ENCODE measurements around the gene PCDHB9. TPM values are rescaled to one million over a fixed set of nuclear protein-coding genes. Genes with fewer than 3 reads are reported as not detected.
"Not testable (repeated sequence)": the region's sequence is repeated elsewhere in the genome, so short reads cannot be mapped to it uniquely, and the experiment has no call there.

PCDHB9 gene
- total RNA-seq, 4 donors from 2014 or later: 0.38 to 2.2 (median 1.2) TPM

GRCh38 chr5:141155540-141156374, 31.2 kb upstream of the PCDHB9 start:
- DNase-seq (ENCODE audit: low spot score in 2 of 2): no peak
- no peak for TF ChIP-seq POLR2A (IDR thresholded peaks at IDR 0.05)
- no peak for TF ChIP-seq CTCF (IDR thresholded peaks at IDR 0.05)
- 28 to 40% methylated on average over 21 of the region's 21 CpGs for WGBS, 2 donors
- H3K4me3 ChIP-seq (ENCODE audit: low read depth, poor library complexity, severe bottlenecking): no peak overlapping the region
- intact Hi-C loops (cut with DNase I; ENCODE audit: low total_unique reads): no loop called here

DNA sequence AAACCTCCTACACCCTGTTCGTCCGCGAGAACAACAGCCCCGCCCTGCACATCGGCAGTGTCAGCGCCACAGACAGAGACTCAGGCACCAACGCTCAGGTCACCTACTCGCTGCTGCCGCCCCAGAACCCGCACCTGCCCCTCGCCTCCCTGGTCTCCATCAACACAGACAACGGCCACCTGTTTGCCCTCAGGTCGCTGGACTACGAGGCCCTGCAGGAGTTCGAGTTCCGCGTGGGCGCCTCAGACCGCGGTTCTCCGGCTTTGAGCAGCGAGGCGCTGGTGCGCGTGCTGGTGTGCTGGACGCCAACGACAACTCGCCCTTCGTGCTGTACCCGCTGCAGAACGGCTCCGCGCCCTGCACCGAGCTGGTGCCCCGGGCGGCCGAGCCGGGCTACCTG, 29.6 kb upstream of the PCDHB9 start:
- intact Hi-C loops (cut with DNase I; ENCODE audit: low total_unique reads); DNase-seq (ENCODE audit: low spot score in 2 of 2); H3K4me3 ChIP-seq (ENCODE audit: low read depth, poor library complexity, severe bottlenecking): not testable (repeated sequence)
- 42 to 45% methylated on average over 25 to 38 of the region's 38 CpGs for WGBS, 2 donors

DNA sequence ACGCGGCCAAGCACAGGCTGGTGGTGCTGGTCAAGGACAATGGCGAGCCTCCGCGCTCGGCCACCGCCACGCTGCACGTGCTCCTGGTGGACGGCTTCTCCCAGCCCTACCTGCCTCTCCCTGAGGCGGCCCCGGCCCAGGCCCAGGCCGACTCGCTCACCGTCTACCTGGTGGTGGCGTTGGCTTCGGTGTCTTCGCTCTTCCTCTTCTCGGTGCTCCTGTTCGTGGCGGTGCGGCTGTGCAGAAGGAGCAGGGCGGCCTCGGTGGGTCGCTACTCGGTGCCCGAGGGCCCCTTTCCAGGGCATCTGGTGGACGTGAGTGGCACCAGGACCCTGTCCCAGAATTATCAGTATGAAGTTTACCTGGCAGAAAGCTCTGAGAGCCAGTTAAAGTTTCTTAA, 29.1 kb upstream of the PCDHB9 start:
- 18 to 46% methylated on average over 5 to 15 of the region's 28 CpGs for WGBS, 2 donors
- DNase-seq (ENCODE audit: low spot score in 2 of 2); H3K4me3 ChIP-seq (ENCODE audit: low read depth, poor library complexity, severe bottlenecking); intact Hi-C loops (cut with DNase I; ENCODE audit: low total_unique reads): not testable (repeated sequence)

DNA sequence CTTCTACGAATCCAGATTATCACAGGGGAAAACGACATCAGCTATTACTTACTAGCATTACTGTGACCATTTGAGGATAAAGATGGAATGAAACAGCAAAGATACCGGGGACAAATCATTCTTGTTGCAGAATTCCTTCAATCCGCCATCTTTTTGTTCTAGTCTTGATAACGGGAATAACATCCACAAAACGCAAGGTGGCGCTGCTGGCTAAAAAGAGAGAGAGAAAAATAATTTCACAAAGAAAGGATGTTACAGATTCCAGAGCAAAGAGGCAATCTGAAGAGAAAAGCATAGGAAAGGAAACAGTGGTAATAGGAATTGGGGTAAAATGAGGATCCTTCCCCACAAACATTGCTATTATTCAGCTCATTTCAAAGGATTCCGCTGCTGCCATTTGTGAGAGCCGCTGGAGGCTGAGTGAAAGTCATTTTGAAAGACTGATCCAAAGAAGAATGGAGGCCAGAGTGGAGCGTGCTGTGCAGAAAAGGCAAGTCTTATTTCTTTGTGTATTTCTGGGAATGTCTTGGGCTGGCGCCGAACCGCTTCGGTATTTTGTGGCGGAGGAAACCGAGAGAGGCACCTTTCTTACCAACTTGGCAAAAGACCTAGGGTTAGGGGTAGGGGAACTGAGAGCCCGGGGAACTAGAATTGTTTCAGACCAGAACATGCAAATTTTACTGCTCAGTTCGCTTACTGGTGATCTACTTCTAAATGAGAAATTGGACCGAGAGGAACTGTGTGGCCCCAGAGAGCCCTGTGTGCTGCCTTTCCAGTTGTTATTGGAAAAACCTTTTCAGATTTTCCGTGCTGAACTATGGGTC, 14.4 kb upstream of the PCDHB9 start, which contains the start of gene PCDHB7:
PCDHB7 (plus strand) TSS at position 264 of the 824 bp plus-strand sequence; CDS start at position 456, 192 bp downstream.
- H3K4me3 ChIP-seq (ENCODE audit: low read depth, poor library complexity, severe bottlenecking): no peak within 1 kb of the TSS
- intact Hi-C loops (cut with DNase I; ENCODE audit: low total_unique reads): no loop called here
- no peak for TF ChIP-seq POLR2A (IDR thresholded peaks at IDR 0.05)
- TF ChIP-seq CTCF (IDR thresholded peaks at IDR 0.05): no peak
- no peak for DNase-seq (ENCODE audit: low spot score in 2 of 2)
- 26 to 35% methylated on average over 20 of the region's 20 CpGs for WGBS, 2 donors

- intact Hi-C loops (cut with DNase I; ENCODE audit: low total_unique reads): not testable (repeated sequence)
- 42 to 51% methylated on average over 55 to 74 of the region's 79 CpGs for WGBS, 2 donors
Measured at GRCh38 chr5:141174291-141175104, 12.5 kb upstream of the PCDHB9 start.

DNA sequence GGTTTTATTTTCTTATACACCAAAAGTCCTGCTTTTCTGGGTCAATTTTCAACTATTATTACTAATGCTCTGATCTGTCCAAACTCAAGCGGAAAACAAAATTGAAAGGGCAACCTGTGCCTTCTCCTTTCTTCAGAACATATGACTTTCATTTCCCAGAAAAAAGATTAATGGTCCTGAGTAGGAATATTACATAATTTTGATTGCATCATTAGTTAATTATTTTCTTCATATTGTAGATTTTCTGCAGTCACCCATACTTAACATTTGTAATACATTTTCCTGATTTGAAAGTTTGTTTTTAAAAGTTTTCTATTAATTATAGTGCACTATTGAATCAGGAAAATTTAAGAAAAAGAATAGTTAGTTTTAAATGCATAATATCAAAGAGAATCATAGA, 11.0 kb upstream of the PCDHB9 start:
- no peak for DNase-seq (ENCODE audit: low spot score in 2 of 2)
- WGBS, 2 donors: 51 to 67% methylated on average over 1 of the region's 1 CpG
- intact Hi-C loops (cut with DNase I; ENCODE audit: low total_unique reads): no loop called here
- no peak overlapping the region for H3K4me3 ChIP-seq (ENCODE audit: low read depth, poor library complexity, severe bottlenecking)
- TF ChIP-seq POLR2A (IDR thresholded peaks at IDR 0.05): no peak
- no peak for TF ChIP-seq CTCF (IDR thresholded peaks at IDR 0.05)

More at GRCh38 chr5:141174291-141175104, 12.5 kb upstream of the PCDHB9 start:
- not testable (repeated sequence) for H3K4me3 ChIP-seq (ENCODE audit: low read depth, poor library complexity, severe bottlenecking); DNase-seq (ENCODE audit: low spot score in 2 of 2)

- WGBS, 2 donors: 32 to 35% methylated on average over 14 to 18 of the region's 18 CpGs
- H3K4me3 ChIP-seq (ENCODE audit: low read depth, poor library complexity, severe bottlenecking); DNase-seq (ENCODE audit: low spot score in 2 of 2); intact Hi-C loops (cut with DNase I; ENCODE audit: low total_unique reads): not testable (repeated sequence)
Measured at GRCh38 chr5:141177577-141178191, 9.3 kb upstream of the PCDHB9 start, which contains the start of gene PCDHB8. TSS of gene PCDHB8 (plus strand) at chr5:141177790. CDS start at chr5:141178035, 245 bp downstream.

- intact Hi-C loops (cut with DNase I; ENCODE audit: low total_unique reads); H3K4me3 ChIP-seq (ENCODE audit: low read depth, poor library complexity, severe bottlenecking); DNase-seq (ENCODE audit: low spot score in 2 of 2): not testable (repeated sequence)
- WGBS, 2 donors: 38 to 43% methylated on average over 30 to 35 of the region's 39 CpGs
Measured at GRCh38 chr5:141179371-141179770, 7.6 kb upstream of the PCDHB9 start.

- DNase-seq (ENCODE audit: low spot score in 2 of 2); H3K4me3 ChIP-seq (ENCODE audit: low read depth, poor library complexity, severe bottlenecking); intact Hi-C loops (cut with DNase I; ENCODE audit: low total_unique reads): not testable (repeated sequence)
- WGBS, 2 donors: 33 to 50% methylated on average over 20 to 27 of the region's 32 CpGs
Measured at GRCh38 chr5:141179876-141180275, 7.1 kb upstream of the PCDHB9 start.
